Measurements from ENCODE around the gene KMO.

KMO gene

GRCh38 chr1:241642593-241642944 lies 110.4 kb downstream of the KMO start:
- H3K36me3 ChIP-seq (ENCODE audit: insufficient read depth, low read depth, low read length), result peaks cover 5% of the 10 kb centered on the region; the same call in 1 of the 2 replicates
- no peaks in the 10 kb centered on the region for H3K27me3 ChIP-seq (ENCODE audit: insufficient read depth, low read length)
- H3K9ac ChIP-seq (ENCODE audit: low read depth, low read length), result no peak overlapping the region
- H3K4me1 ChIP-seq (ENCODE audit: insufficient read depth, low read length), result peaks cover 8% of the 10 kb centered on the region
- H3K27ac ChIP-seq (ENCODE audit: low read length), result no peak overlapping the region
- H3K4me3 ChIP-seq (ENCODE audit: low read length), result no peak overlapping the region
- H3K9me3 ChIP-seq (ENCODE audit: insufficient read depth, low read depth, low read length), result no peaks in the 10 kb centered on the region

DNA sequence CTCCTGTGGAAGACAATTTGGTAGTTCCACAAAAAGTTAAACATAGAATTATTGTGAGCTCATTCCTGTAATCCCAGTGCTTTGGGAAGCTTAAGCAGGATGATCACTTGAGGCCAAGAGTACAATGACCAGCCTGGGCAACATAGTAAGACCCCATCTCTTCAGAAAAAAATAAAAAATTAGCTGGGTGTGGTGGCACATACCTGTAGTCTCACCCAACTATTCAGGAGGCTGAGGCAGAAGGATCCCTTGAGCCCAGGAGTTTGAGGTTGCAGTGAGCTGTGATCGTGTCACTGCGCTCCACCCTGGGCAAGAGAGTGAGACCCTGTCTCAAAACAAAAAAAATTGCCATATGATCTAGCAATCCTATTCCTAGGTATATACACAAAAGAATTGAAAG lies 112.1 kb downstream of the KMO start:
- no peak overlapping the region for H3K9ac ChIP-seq (ENCODE audit: low read depth, low read length)
- no peaks in the 10 kb centered on the region for H3K9me3 ChIP-seq (ENCODE audit: insufficient read depth, low read depth, low read length)
- H3K27ac ChIP-seq (ENCODE audit: low read length), result no peak overlapping the region
- no peaks in the 10 kb centered on the region for H3K36me3 ChIP-seq (ENCODE audit: insufficient read depth, low read depth, low read length)
- H3K27me3 ChIP-seq (ENCODE audit: insufficient read depth, low read length), result no peaks in the 10 kb centered on the region
- peaks cover 6% of the 10 kb centered on the region for H3K4me1 ChIP-seq (ENCODE audit: insufficient read depth, low read length)
- H3K4me3 ChIP-seq (ENCODE audit: low read length), result no peak overlapping the region

DNA sequence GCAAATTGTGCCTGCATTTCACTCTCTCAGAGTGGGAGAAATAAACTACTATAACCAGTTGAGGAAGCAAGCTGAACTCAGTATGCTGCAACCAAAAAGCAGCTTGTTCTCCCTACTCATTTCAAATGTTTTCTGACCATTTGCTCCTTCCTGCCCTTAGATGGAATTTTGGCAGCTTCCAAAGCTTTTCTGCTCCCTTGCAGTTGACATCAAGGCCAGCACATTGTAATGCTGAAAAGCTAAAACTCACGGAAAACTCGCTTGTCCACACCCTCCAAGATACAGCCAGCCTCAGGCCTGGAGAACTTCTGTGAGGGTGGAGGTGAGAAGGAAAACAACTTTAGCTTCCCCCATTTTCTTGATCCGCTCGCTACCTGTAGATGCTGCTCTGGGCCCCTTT lies 113.0 kb downstream of the KMO start:
- H3K9ac ChIP-seq (ENCODE audit: low read depth, low read length), result no peak overlapping the region
- H3K9me3 ChIP-seq (ENCODE audit: insufficient read depth, low read depth, low read length), result no peaks in the 10 kb centered on the region
- no peak overlapping the region for H3K27ac ChIP-seq (ENCODE audit: low read length)
- no peak overlapping the region for H3K4me3 ChIP-seq (ENCODE audit: low read length)
- H3K36me3 ChIP-seq (ENCODE audit: insufficient read depth, low read depth, low read length), result no peaks in the 10 kb centered on the region
- no peaks in the 10 kb centered on the region for H3K27me3 ChIP-seq (ENCODE audit: insufficient read depth, low read length)
- H3K4me1 ChIP-seq (ENCODE audit: insufficient read depth, low read length), result peaks cover 6% of the 10 kb centered on the region

Measured in iPS-20b (cell line).